ENCODE data around the gene C1RL. TPM values are rescaled to one million over a fixed set of nuclear protein-coding genes. Genes with fewer than 3 reads are reported as not detected.

The C1RL gene
- total and polyA plus RNA-seq, 11 donors: 5.4 to 27.1 (median 7.9) TPM

GRCh38 chr12:7116916-7117315 is 7.9 kb upstream of the C1RL start:
- Histone ChIP-seq H3K27me3 (no peaks in the 10 kb centered on the region), H3K9me3 (no peaks in the 10 kb centered on the region), H3K4me3 (no peak overlapping the region), H3K36me3 (peaks cover 0 to 19% (median 0%) of the 10 kb centered on the region in 9 donors), H3K4me1 (peaks cover 0 to 18% (median 0%) of the 10 kb centered on the region in 12 donors), H3K27ac (no peak overlapping the region)
- 87 to 97% (median 93%) methylated on average over 5 to 9 of the region's 9 CpGs for WGBS, 4 donors
- DNase-seq (no peak), ATAC-seq (no peak)
- TF ChIP-seq POLR2A (IDR thresholded peaks at IDR 0.05): no peak
- no peak for TF ChIP-seq CTCF (IDR thresholded peaks at IDR 0.05)
- intact Hi-C loops (cut with DNase I): no loop called here

DNA sequence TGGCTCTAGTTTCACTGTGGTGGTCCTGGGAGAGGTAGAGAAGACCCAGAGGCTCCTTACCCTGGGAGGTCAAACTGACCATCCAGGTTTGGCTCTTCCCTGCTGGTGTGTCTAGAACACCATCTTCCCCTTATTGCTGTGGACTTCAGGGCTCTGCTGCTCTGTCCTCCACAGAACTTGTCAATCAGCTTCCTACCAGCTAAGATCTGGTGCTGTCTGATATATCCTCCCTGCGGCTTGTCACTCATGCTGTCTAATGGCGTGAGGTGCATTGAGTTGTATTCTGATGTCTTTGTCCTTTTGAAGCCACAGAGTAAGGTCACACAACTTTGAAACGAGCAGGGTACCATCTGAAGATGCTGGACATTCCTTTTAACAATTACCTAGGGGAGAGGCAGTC is 7.2 kb upstream of the C1RL start:
- peaks cover 0 to 19% (median 0%) of the 10 kb centered on the region in 9 donors for H3K36me3 ChIP-seq
- H3K4me3 ChIP-seq: no peak overlapping the region
- H3K4me1 ChIP-seq: peaks cover 0 to 18% (median 0%) of the 10 kb centered on the region in 12 donors
- no peaks in the 10 kb centered on the region for H3K9me3 ChIP-seq
- intact Hi-C loops (cut with DNase I): no loop called here
- no peaks in the 10 kb centered on the region for H3K27me3 ChIP-seq
- DNase-seq (no peak), ATAC-seq (no peak)
- WGBS, 4 donors: 86 to 94% (median 89%) methylated on average over 3 of the region's 3 CpGs
- no peak for TF ChIP-seq CTCF (IDR thresholded peaks at IDR 0.05)
- no peak for TF ChIP-seq POLR2A (IDR thresholded peaks at IDR 0.05)
- H3K27ac ChIP-seq: no peak overlapping the region

- WGBS, 4 donors: 85 to 92% (median 88%) methylated on average over 6 of the region's 6 CpGs
- DNase-seq (no peak), ATAC-seq (no peak)
- no peaks in the 10 kb centered on the region for H3K9me3 ChIP-seq
- peaks cover 0 to 19% (median 0%) of the 10 kb centered on the region in 12 donors for H3K4me1 ChIP-seq
- no peak overlapping the region for H3K27ac ChIP-seq
- no peaks in the 10 kb centered on the region for H3K27me3 ChIP-seq
- TF ChIP-seq POLR2A (IDR thresholded peaks at IDR 0.05) (no peak), CTCF (IDR thresholded peaks at IDR 0.05) (no peak)
- peaks cover 0 to 19% (median 0%) of the 10 kb centered on the region in 9 donors for H3K36me3 ChIP-seq
- intact Hi-C loops (cut with DNase I): loop anchor here in 4 of 10 donors (5.0 kb wide), 5 partner anchors 98 to 248 kb away; partner anchors contain the start of genes ATN1 (in 1 of the 4), LPCAT3 (in 1 of the 4) and TPI1 (in 1 of the 4)
- no peak overlapping the region for H3K4me3 ChIP-seq
Observed at GRCh38 chr12:7114851-7115250, 5.8 kb upstream of the C1RL start.

DNA sequence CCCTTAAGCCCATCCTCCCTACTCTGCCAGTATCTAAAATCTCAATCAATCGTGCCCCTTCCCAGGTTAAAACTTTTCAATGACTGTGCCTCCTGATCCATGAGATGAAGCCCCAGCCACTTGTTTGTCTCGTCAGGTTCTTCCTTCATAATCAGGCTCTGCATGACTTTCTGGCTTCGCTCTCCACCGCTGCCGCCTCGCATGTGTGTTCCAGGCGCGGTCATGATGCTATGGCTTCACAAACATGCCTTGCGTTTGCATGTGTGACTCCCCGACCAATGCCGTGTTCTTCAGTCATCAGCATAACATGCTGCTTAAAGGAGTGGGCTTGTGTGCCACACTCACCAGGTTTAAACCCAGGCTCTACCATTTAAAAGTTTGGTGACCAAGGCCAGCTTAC is 5.0 kb upstream of the C1RL start:
- Histone ChIP-seq H3K27ac (no peak overlapping the region), H3K27me3 (no peaks in the 10 kb centered on the region), H3K4me1 (peaks cover 0 to 26% (median 5%) of the 10 kb centered on the region in 12 donors), H3K36me3 (peaks cover 0 to 19% (median 0%) of the 10 kb centered on the region in 9 donors), H3K4me3 (no peak overlapping the region), H3K9me3 (no peaks in the 10 kb centered on the region)
- no peak for ATAC-seq
- no peak for DNase-seq
- intact Hi-C loops (cut with DNase I): loop anchor here in 4 of 10 donors (5.0 kb wide), 5 partner anchors 97 to 247 kb away; partner anchors contain the start of genes ATN1 (in 1 of the 4), LPCAT3 (in 1 of the 4) and TPI1 (in 1 of the 4)
- 86 to 91% (median 88%) methylated on average over 11 of the region's 11 CpGs for WGBS, 4 donors
- TF ChIP-seq POLR2A (IDR thresholded peaks at IDR 0.05): no peak
- no peak for TF ChIP-seq CTCF (IDR thresholded peaks at IDR 0.05)

All from heart left ventricle (tissue), 16 donors.